ENCODE measurements around the gene FASTK.

The FASTK gene

GRCh38 chr7:151056666-151057505 is 23.7 kb downstream of the FASTK start:
- in situ Hi-C loops (cut with MboI; ENCODE audit: low sequenced_read_pairs, unreplicated experiment), result no loop called here
- TF ChIP-seq, protein P1, sequence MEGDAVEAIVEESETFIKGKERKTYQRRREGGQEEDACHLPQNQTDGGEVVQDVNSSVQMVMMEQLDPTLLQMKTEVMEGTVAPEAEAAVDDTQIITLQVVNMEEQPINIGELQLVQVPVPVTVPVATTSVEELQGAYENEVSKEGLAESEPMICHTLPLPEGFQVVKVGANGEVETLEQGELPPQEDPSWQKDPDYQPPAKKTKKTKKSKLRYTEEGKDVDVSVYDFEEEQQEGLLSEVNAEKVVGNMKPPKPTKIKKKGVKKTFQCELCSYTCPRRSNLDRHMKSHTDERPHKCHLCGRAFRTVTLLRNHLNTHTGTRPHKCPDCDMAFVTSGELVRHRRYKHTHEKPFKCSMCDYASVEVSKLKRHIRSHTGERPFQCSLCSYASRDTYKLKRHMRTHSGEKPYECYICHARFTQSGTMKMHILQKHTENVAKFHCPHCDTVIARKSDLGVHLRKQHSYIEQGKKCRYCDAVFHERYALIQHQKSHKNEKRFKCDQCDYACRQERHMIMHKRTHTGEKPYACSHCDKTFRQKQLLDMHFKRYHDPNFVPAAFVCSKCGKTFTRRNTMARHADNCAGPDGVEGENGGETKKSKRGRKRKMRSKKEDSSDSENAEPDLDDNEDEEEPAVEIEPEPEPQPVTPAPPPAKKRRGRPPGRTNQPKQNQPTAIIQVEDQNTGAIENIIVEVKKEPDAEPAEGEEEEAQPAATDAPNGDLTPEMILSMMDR (IDR thresholded peaks at IDR 0.05; ENCODE audit: borderline replicate concordance, control extremely low read depth, extremely low read depth, insufficient read depth, missing control alignments), result no peak

GRCh38 chr7:151056283-151056665 is 24.3 kb downstream of the FASTK start:
- TF ChIP-seq, protein P1 (IDR thresholded peaks at IDR 0.05; ENCODE audit: borderline replicate concordance, control extremely low read depth, extremely low read depth, insufficient read depth, missing control alignments), result no peak
- in situ Hi-C loops (cut with MboI; ENCODE audit: low sequenced_read_pairs, unreplicated experiment), result no loop called here
- DNase-seq (ENCODE audit: low spot score), result no peak

More at GRCh38 chr7:151056666-151057505, 23.7 kb downstream of the FASTK start:
- no peak for DNase-seq (ENCODE audit: low spot score)

DNA sequence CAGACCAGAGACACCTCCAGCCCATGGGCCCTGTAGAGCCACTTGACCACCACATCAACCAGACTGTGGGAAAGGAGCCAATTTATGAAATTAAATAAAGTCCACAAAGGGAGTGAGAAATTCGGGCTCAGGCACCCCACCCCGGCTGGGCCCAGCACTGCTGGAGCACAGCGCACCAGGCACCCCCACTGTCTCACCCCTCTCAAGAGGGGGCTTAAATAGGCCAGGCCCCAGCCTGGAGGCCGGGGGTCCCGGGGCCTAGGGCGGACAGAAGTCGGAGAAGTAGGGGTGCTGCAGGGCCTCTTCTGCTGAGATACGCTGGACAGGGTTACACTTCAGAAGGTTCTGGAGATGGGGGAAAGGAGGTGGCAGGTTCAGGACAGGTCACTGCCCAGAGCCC is 26.9 kb downstream of the FASTK start:
- TF ChIP-seq, protein P1 (IDR thresholded peaks at IDR 0.05; ENCODE audit: borderline replicate concordance, control extremely low read depth, extremely low read depth, insufficient read depth, missing control alignments), result no peak
- DNase-seq (ENCODE audit: low spot score), result no peak
- in situ Hi-C loops (cut with MboI; ENCODE audit: low sequenced_read_pairs, unreplicated experiment), result no loop called here

GRCh38 chr7:151053096-151053495 is 27.5 kb downstream of the FASTK start:
- DNase-seq (ENCODE audit: low spot score), result no peak
- in situ Hi-C loops (cut with MboI; ENCODE audit: low sequenced_read_pairs, unreplicated experiment), result no loop called here
- TF ChIP-seq, protein P1 (IDR thresholded peaks at IDR 0.05; ENCODE audit: borderline replicate concordance, control extremely low read depth, extremely low read depth, insufficient read depth, missing control alignments), result no peak

- no peak for DNase-seq (ENCODE audit: low spot score)
- in situ Hi-C loops (cut with MboI; ENCODE audit: low sequenced_read_pairs, unreplicated experiment), result no loop called here
Measured at GRCh38 chr7:151051108-151051507, 29.5 kb downstream of the FASTK start.

GRCh38 chr7:151048911-151049463 is 31.6 kb downstream of the FASTK start:
- no peak for DNase-seq (ENCODE audit: low spot score)
- in situ Hi-C loops (cut with MboI; ENCODE audit: low sequenced_read_pairs, unreplicated experiment), result no loop called here
- TF ChIP-seq, protein P1 (IDR thresholded peaks at IDR 0.05; ENCODE audit: borderline replicate concordance, control extremely low read depth, extremely low read depth, insufficient read depth, missing control alignments), result no peak

More at GRCh38 chr7:151051108-151051507, 29.5 kb downstream of the FASTK start:
- TF ChIP-seq, protein P1 (IDR thresholded peaks at IDR 0.05; ENCODE audit: borderline replicate concordance, control extremely low read depth, extremely low read depth, insufficient read depth, missing control alignments), result no peak

All from GM13976 (cell line).